ENCODE data around the gene AKR1C1.
"Not testable (repeated sequence)": the region's sequence is repeated elsewhere in the genome, so short reads cannot be mapped to it uniquely, and the experiment has no call there.

Gene AKR1C1

GRCh38 chr10:5014200-5014910 lies 51.1 kb downstream of the AKR1C1 start:
- not testable (repeated sequence) for FAIRE-seq; DNase-seq (ENCODE audit: low spot score)

GRCh38 chr10:5014936-5015335 lies 51.7 kb downstream of the AKR1C1 start:
- DNase-seq (ENCODE audit: low spot score) (no peak), FAIRE-seq (no peak)

GRCh38 chr10:5018134-5018533 lies 54.9 kb downstream of the AKR1C1 start:
- FAIRE-seq (no peak), DNase-seq (ENCODE audit: low spot score) (no peak)

GRCh38 chr10:5018671-5019277 lies 55.6 kb downstream of the AKR1C1 start:
- DNase-seq (ENCODE audit: low spot score) = peak; percentile 30
- FAIRE-seq = not testable (repeated sequence)

- not testable (repeated sequence) for FAIRE-seq
Measured at GRCh38 chr10:5019770-5020612, 56.8 kb downstream of the AKR1C1 start.

GRCh38 chr10:5021624-5022290 lies 58.5 kb downstream of the AKR1C1 start:
- FAIRE-seq = not testable (repeated sequence)

More at GRCh38 chr10:5019770-5020612, 56.8 kb downstream of the AKR1C1 start:
- not testable (repeated sequence) for DNase-seq (ENCODE audit: low spot score)

GRCh38 chr10:5023177-5023805 lies 60.1 kb downstream of the AKR1C1 start:
- DNase-seq (ENCODE audit: low spot score) = no peak
- no peak for FAIRE-seq

More at GRCh38 chr10:5021624-5022290, 58.5 kb downstream of the AKR1C1 start:
- not testable (repeated sequence) for DNase-seq (ENCODE audit: low spot score)

GRCh38 chr10:5025461-5025881 lies 62.3 kb downstream of the AKR1C1 start:
- not testable (repeated sequence) for FAIRE-seq; DNase-seq (ENCODE audit: low spot score)

GRCh38 chr10:5030989-5031388 lies 67.8 kb downstream of the AKR1C1 start:
- no peak for FAIRE-seq
- no peak for DNase-seq (ENCODE audit: low spot score)

- not testable (repeated sequence) for FAIRE-seq; DNase-seq (ENCODE audit: low spot score)
Measured at GRCh38 chr10:5031588-5031987, 68.4 kb downstream of the AKR1C1 start.

GRCh38 chr10:5032444-5032843 lies 69.2 kb downstream of the AKR1C1 start:
- FAIRE-seq; DNase-seq (ENCODE audit: low spot score): not testable (repeated sequence)

Data from RCC 7860 (cell line).